K562 (cell line): Measurements from ENCODE around the gene GZMM. TPM values are rescaled to one million over a fixed set of nuclear protein-coding genes. Genes with fewer than 3 reads are reported as not detected.

Source experiments
- ATAC-seq: fragments of 200-7000 bp; cut with Tn5 transposase; 3 replicates; pipeline ENCODE4 v1.9.1; 2020; ENCODE audit warnings: moderate library complexity
- BruUV-seq: library from RNA; stranded (reverse); fragments of 400-500 nt; replicated peaks from 2 replicates; lab custom pipeline; 2021; lab: Mats Ljungman, UMichigan
- CTCF ChIA-PET: fragments of 300-600 bp; formaldehyde crosslinking; extraction: SDS; loops from one replicate; lab custom pipeline; 2021; ENCODE audit warnings: low intra/inter-chr PET ratio; lab: Yijun Ruan, JAX
- POLR2A ChIA-PET: fragments of 300-600, 350-650 bp; sonication (Branson Sonifier 250); formaldehyde crosslinking; extraction: SDS; loops from one replicate; lab custom pipeline; 2021; ENCODE audit warnings: antibody characterized with exemption, inconsistent platforms; lab: Yijun Ruan, JAX
- DNase-seq, 4 experiments: peaks; one replicate each; pipeline versions ENCODE4 v3.0.0 to v3.0.0-alpha.2; 2011 to 2018; ENCODE audit warnings: low spot score in 3 of 4, mixed read lengths in 3 of 4; ENCODE audit errors: extremely low read depth in 1 of 4
- FAIRE-seq: peaks from 2 replicates; lab custom pipeline; 2011; peaks lifted over from hg19 to GRCh38; lab: Jason Lieb, UNC
- H2AFZ ChIP-seq: 2 replicates; pipeline ENCODE4 v1.6.0; 2011; ENCODE audit warnings: low read depth, low read length, control low read depth, inconsistent platforms
- H3K27ac ChIP-seq: fragments of 200-600 bp; 3 replicates; pipeline ENCODE4 v1.8.0; 2011; ENCODE audit warnings: low read depth, mild to moderate bottlenecking, control low read depth, inconsistent platforms, low read length, moderate library complexity, mixed read lengths; ENCODE audit errors: extremely low read depth
- H3K27me3 ChIP-seq, 2 experiments: fragments of 300-600 bp in 1 of 2; 2 replicates in 1 of 2; 3 replicates in 1 of 2; pipeline versions ENCODE4 v1.6.0 to v1.8.0; 2011; ENCODE audit warnings: inconsistent platforms in 2 of 2, low read length in 2 of 2, mild to moderate bottlenecking in 1 of 2, mixed read lengths in 1 of 2, moderate library complexity in 1 of 2; ENCODE audit not compliant: control insufficient read depth in 2 of 2, insufficient read depth in 2 of 2
- H3K36me3 ChIP-seq: fragments of 300-600 bp; 3 replicates; pipeline ENCODE4 v1.8.0; 2011; ENCODE audit warnings: mild to moderate bottlenecking, low read length, inconsistent platforms; ENCODE audit not compliant: control insufficient read depth, insufficient read depth
- H3K4me1 ChIP-seq, 2 experiments: fragments of 200-600 bp in 1 of 2; replicated peaks in 1 of 2; 2 replicates in 1 of 2; 3 replicates in 1 of 2; pipeline versions ENCODE4 v1.5.1 to v1.8.0; 2011; ENCODE audit warnings: inconsistent platforms in 2 of 2, low read length in 2 of 2, mild to moderate bottlenecking in 1 of 2, mixed read lengths in 1 of 2, moderate library complexity in 1 of 2; ENCODE audit not compliant: control insufficient read depth in 2 of 2, insufficient read depth in 2 of 2
- H3K4me2 ChIP-seq: 2 replicates; pipeline ENCODE4 v1.6.1; 2011; ENCODE audit warnings: low read length, control low read depth, inconsistent platforms, mixed read lengths; ENCODE audit not compliant: insufficient read depth
- H3K4me3 ChIP-seq: fragments of 200-600 bp; sonication (generic), shearing (Covaris generic); 2 replicates; pipeline ENCODE4 v1.5.1; 2016; ENCODE audit warnings: control low read depth, inconsistent platforms
- H3K79me2 ChIP-seq: fragments of 200-600 bp; 3 replicates; pipeline ENCODE4 v1.8.0; 2011; ENCODE audit warnings: low read length, inconsistent platforms; ENCODE audit not compliant: control insufficient read depth, insufficient read depth
- H3K9ac ChIP-seq, 2 experiments: 2 replicates each; pipeline versions ENCODE4 v1.6.0 to v1.6.1; 2011; ENCODE audit warnings: low read depth in 2 of 2, low read length in 2 of 2, control low read depth in 1 of 2, inconsistent platforms in 1 of 2, mild to moderate bottlenecking in 1 of 2, mixed read lengths in 1 of 2; ENCODE audit not compliant: insufficient read depth in 1 of 2
- H3K9me1 ChIP-seq: one replicate; pipeline ENCODE4 v1.6.0; 2011; ENCODE audit warnings: inconsistent platforms, mild to moderate bottlenecking, low read length, moderate library complexity; ENCODE audit not compliant: control insufficient read depth, insufficient read depth
- H3K9me3 ChIP-seq: replicated peaks from 2 replicates; pipeline ENCODE4 v1.5.1; 2011; ENCODE audit warnings: low read depth, low read length, inconsistent platforms; ENCODE audit not compliant: control insufficient read depth, insufficient read depth
- H4K20me1 ChIP-seq: replicated peaks from 2 replicates; pipeline ENCODE4 v1.6.1; 2011; ENCODE audit warnings: low read length, inconsistent platforms, mixed read lengths; ENCODE audit not compliant: control insufficient read depth, insufficient read depth
- MYC ChIP-seq, 2 experiments: fragments of 250-450 bp in 1 of 2; sonication (Bioruptor Pico) in 1 of 2; IDR thresholded peaks; 2 replicates each; pipeline versions ENCODE4 v1.5.1 to v1.6.1; 2012 to 2021; ENCODE audit warnings: low read depth in 2 of 2, borderline replicate concordance in 1 of 2, improper control_type of control experiment in 1 of 2, low read length in 1 of 2, mild to moderate bottlenecking in 1 of 2, moderate library complexity in 1 of 2
- NR1H2 ChIP-seq: sonication (generic); formaldehyde crosslinking; IDR thresholded peaks from 2 replicates; pipeline ENCODE4 v1.4.0; 2020; ENCODE audit warnings: mild to moderate bottlenecking, missing genetic modification reagents
- WGBS: fragments of 100-300 bp; shearing (Covaris generic); methylation state at CpG from one replicate; pipeline ENCODE4 v1.1.6; 2016; ENCODE audit warnings: low coverage, mixed read lengths; ENCODE audit not compliant: insufficient coverage; ENCODE audit errors: missing lambda C conversion rate; 5-methylcytosine and 5-hydroxymethylcytosine counted together
- in situ Hi-C: fragments of 300-500 bp; cut with MboI; formaldehyde crosslinking; loops from 4 replicates; pipeline ENCODE4 v1.15.0; 2018; ENCODE audit warnings: inconsistent platforms, mixed read lengths
- intact Hi-C: fragments of 100-400 bp; cut with micrococcal nuclease; formaldehyde crosslinking; loops from 2 replicates; pipeline ENCODE4 v1.14.2; 2022
- polyA plus RNA-seq, 8 experiments: library from polyadenylated mRNA; depleted of rRNA in 4 of 8; stranded (reverse) in 5 of 8; unstranded in 3 of 8; fragments of >200 nt; fragmentation: Nextera tagmentation in 2 of 8; fragmentation: Illumina TruSeq in 1 of 8; extraction: Ambion mirVana in 2 of 8; extraction: Trizol in 1 of 8; gene quantifications; 2 replicates each; pipeline versions ENCODE4 v1.2.1 to v1.2.3, GENCODE V29; 2011 to 2014; ENCODE audit warnings: inconsistent platforms in 1 of 8, missing spikeins in 1 of 8
- total RNA-seq, 7 experiments: library from RNA; depleted of rRNA in 6 of 7; stranded (reverse); fragments of >200 nt in 6 of 7; fragmentation: Illumina TruSeq in 2 of 7; extraction: Trizol in 2 of 7; gene quantifications; 2 replicates each; pipeline versions ENCODE4 v1.2.1 to v1.2.3, GENCODE V29; 2011 to 2021; ENCODE audit warnings: low replicate concordance in 1 of 7

The GZMM gene
- total and polyA plus RNA-seq, 9 of the 15 experiments (the other 6 are each of a cell fraction or from before 2014, with no cell fraction given): 0.08 to 2.6 (median 0.70) TPM; not detected in 2

DNA sequence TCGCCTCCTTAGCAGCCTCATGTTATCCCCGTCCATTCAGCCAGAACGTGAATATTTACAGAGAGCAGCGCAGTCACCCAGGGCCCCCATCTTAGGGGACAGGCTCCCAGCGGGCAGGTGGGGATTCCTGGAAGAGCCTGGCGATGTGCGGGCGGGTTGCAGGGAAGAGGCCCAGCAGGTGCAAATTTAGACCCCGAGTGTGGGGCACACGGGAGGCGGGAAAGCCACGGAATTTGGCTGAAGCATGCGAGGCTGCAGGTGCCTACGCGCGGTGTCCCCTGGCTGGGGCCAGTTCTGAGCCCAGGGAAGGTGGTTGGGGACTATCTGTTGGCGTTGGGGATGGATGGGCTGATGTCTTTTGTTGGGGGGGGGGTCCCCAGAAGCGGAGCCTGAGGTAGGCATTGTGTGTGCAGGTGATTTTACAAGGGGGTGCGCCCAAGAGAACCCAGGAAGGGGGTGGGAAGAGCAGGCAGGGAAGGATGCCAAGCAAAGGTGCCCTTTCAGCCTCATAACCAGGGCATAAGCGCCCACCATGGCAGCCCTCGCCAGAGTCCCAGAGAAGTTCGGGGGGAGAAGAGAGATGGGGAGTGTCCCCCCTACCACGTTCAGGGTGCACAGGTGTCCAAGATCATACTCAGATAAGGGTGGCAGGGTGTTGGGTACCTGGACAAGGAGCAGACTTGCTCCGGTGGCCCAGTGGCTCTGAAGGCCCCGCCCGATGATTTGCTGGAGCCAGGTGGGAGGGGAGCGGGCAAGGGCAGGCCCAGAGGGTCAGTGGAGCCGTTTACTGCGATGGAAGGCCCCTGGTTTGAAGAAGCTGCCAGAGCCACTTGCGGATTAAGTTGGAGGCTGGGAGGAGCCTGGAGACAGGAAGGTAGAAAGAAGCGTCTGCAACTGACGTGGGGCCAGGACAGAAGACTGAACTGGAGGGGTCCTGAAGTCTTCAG, 35.4 kb upstream of the GZMM start:
- Histone ChIP-seq H2AFZ (peak overlapping the region; percentile 100), H3K9me3 (no peaks in the 10 kb centered on the region), H4K20me1 (no peaks in the 10 kb centered on the region), H3K4me1 (peaks cover 16 to 69% of the 10 kb centered on the region in 2 experiments; a peak in 4 of 5 replicates), H3K27ac (peak overlapping the region; percentile 99; the same call in 1 of the 3 replicates), H3K36me3 (peaks cover 15% of the 10 kb centered on the region; the same call in 2 of the 3 replicates), H3K4me2 (peak overlapping the region; percentile 95), H3K27me3 (no peaks in the 10 kb centered on the region; a peak in 1 of 5 replicates), H3K9ac (peak overlapping the region; percentile 92 to 98), H3K9me1 (peaks cover 2% of the 10 kb centered on the region), H3K79me2 (peaks cover 13% of the 10 kb centered on the region; the same call in 2 of the 3 replicates), H3K4me3 (peak overlapping the region; percentile 100)
- peak in 1 of 4 experiments; percentile 24 for DNase-seq
- WGBS: 37% methylated on average over 32 of the region's 32 CpGs
- POLR2A ChIA-PET: interaction anchor here (0.6 kb wide), 1 partner anchor 10 kb away, joined by 4 read pairs; no protein-coding TSS in a partner anchor
- no peak for ATAC-seq
- CTCF ChIA-PET: interaction anchor here (0.6 kb wide), 1 partner anchor 48 kb away, joined by 8 read pairs; no protein-coding TSS in a partner anchor
- intact Hi-C loops (no loop called here), in situ Hi-C loops (no loop called here)
- no peak for TF ChIP-seq MYC (IDR thresholded peaks at IDR 0.05; ENCODE audit: low read depth, low read length)
- 0 out of 2 replicates have a peak, but pooled peaks have one; percentile 25 for TF ChIP-seq MYC (CRISPR knock-in tag; IDR thresholded peaks at IDR 0.05; ENCODE audit: borderline replicate concordance, low read depth)
- TF ChIP-seq NR1H2: no peak
- FAIRE-seq: no peak
- TSS peak; percentile 68 for BruUV-seq
